Kidney epithelial cell (primary cell): Measurements from ENCODE around the gene ZNF883. TPM values are rescaled to one million over a fixed set of nuclear protein-coding genes. Genes with fewer than 3 reads are reported as not detected.
"Not testable (repeated sequence)": the region's sequence is repeated elsewhere in the genome, so short reads cannot be mapped to it uniquely, and the experiment has no call there.

Source experiments
- DNase-seq: peaks from one replicate; pipeline ENCODE4 v3.0.0-alpha.2; 2010; ENCODE audit warnings: low read depth
- H3K27me3 ChIP-seq: 2 replicates; pipeline ENCODE4 v1.6.0; 2011; ENCODE audit warnings: low read length; ENCODE audit not compliant: control insufficient read depth, insufficient read depth
- H3K36me3 ChIP-seq: 2 replicates; pipeline ENCODE4 v1.5.1; 2011; ENCODE audit warnings: low read length; ENCODE audit not compliant: control insufficient read depth, insufficient read depth
- H3K4me3 ChIP-seq: 2 replicates; pipeline ENCODE4 v1.5.1; 2011; ENCODE audit warnings: low read depth, mild to moderate bottlenecking, control low read depth, low read length
- total RNA-seq: library from RNA; depleted of rRNA; stranded (reverse); fragments of >200 nt; gene quantifications from 2 replicates; pipeline ENCODE4 v1.2.3, GENCODE V29; 2015
- TF ChIP-seq, protein P1 (sequence below): IDR thresholded peaks from 2 replicates; pipeline ENCODE4 v1.5.1; 2011; ENCODE audit warnings: mild to moderate bottlenecking, moderate library complexity, low read length, control low read depth, inconsistent platforms; ENCODE audit not compliant: insufficient read depth, poor library complexity, severe bottlenecking

The ZNF883 gene
- 2.7 and 3.0 TPM in 2 replicates for total RNA-seq

DNA sequence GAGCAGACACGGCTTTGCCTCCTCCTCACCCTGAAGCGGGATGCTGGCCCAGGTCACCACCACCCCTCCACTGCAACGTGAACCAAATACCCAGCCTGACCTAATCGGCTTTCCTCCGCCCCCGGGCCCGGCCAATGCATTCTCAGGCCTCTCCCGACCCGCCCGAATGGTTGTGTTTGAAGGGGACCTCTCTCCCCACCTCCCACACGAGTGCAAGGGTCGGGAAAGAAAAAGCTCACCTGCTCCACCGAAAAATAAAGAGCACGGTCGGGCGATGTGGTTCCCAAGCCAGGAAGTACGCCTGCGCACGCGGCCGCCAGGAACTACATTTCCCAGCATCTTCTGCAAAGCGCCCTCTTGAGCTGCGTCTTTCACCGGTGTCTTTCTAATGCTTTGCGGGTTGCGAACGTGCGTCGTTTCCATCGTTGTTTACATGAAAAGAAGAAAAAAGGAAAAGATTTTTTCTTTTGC is at the start of gene ZNF883:
Gene ZNF883 (minus strand): TSS at position 282 of the 471 bp plus-strand sequence.
- peak; percentile 21 for DNase-seq
- TF ChIP-seq, protein P1, sequence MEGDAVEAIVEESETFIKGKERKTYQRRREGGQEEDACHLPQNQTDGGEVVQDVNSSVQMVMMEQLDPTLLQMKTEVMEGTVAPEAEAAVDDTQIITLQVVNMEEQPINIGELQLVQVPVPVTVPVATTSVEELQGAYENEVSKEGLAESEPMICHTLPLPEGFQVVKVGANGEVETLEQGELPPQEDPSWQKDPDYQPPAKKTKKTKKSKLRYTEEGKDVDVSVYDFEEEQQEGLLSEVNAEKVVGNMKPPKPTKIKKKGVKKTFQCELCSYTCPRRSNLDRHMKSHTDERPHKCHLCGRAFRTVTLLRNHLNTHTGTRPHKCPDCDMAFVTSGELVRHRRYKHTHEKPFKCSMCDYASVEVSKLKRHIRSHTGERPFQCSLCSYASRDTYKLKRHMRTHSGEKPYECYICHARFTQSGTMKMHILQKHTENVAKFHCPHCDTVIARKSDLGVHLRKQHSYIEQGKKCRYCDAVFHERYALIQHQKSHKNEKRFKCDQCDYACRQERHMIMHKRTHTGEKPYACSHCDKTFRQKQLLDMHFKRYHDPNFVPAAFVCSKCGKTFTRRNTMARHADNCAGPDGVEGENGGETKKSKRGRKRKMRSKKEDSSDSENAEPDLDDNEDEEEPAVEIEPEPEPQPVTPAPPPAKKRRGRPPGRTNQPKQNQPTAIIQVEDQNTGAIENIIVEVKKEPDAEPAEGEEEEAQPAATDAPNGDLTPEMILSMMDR: no peak
- Histone ChIP-seq H3K4me3 (peak within 1 kb of the TSS; percentile 49), H3K36me3 (no peaks in the 10 kb centered on the region), H3K27me3 (no peaks in the 10 kb centered on the region)

DNA sequence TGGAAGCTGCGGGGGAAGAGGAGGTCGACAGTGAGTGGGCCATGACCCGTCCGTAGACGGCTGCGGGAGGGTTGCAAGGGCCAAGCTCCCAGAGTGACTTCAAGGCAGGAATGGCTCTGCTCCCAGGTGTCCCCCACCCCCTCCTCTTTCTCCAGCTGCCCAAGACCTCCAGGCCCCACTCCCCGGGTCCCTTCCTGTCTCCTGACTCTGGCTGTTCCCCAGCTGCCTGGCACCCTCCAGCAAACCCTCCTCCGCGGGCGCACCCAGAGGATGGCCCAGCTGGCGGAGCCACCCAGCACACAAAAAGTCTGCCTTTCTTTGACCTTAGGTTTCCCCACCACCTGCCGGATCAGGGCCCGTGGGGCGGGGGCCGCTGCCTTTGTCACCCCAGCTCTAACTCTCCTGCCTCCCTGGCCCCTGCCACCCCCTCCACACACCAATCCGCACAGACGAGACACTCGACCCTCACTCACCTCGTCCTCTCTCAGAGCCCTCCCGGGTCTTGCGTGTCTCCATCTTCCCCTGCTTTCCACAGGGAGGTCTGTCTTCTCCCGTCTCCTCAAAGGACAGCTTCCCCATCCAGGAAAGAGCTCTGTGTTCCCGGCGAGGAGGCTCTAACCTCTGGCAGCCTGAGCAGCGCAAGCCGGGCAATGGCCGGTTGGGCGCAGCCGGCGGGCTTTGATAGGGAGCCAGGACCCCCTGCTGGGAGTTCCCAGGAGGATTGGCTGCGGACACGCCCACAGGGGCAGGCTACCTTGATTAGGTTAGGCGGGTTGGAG is 49.3 kb upstream of the ZNF883 start:
- not testable (repeated sequence) for DNase-seq, H3K4me3 ChIP-seq, H3K36me3 ChIP-seq
- peaks cover 29% of the 10 kb centered on the region for H3K27me3 ChIP-seq

DNA sequence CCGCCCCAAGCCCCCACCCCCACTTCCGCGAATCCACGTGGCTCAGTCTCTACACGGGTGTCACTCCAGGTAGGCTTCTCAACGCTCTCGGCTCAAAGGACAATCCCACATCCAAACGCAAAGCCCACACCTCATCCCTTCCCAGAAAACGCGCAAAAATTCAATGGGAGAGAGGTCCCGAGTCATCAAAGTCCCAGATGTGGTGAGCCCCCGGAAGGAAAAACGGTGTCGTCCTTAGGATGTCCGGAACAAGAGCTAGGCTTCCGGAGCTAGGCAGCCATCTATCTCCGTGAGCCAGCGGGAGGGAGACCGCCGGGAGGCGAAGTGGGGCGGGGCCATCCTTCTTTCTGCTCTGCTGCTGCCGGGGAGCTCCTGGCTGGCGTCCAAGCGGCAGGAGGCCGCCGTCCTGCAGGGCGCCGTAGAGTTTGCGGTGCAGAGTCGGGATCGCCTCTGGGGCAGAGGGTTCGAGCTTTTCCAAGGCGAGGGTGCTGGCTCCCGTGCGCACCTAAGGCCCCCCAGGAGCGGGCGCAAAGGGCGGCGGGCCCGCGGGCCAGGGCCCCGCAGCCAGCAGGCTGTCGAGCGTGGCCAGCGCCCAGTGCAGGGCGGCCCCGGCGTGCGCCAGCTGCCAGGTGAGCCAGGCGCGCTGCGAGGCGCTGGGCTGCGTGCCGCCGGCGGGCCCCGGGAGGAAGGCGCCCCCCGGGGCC is 47.7 kb upstream of the ZNF883 start:
- DNase-seq, H3K36me3 ChIP-seq: not testable (repeated sequence)
- Histone ChIP-seq H3K27me3 (peaks cover 29% of the 10 kb centered on the region), H3K4me3 (peak overlapping the region; percentile 13)

DNA sequence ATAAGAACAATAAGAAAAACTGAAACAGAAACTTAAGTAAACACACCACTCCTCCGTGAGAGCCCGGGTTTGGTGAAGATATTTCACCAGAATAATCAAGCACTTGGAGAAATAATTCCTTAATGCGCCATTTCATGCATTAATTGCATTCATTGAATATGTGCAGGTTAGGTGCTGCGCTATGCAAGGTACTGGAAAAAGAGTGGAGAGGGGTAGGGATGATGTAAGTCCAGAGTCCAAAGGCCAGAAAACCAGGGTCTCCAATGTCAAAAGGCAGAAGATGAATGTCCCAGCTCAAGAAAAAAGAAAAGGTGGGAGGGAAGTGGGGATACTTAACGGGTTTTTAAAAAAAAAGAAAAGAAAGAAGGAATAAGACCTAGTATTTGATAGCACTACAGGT is 45.2 kb upstream of the ZNF883 start:
- Histone ChIP-seq H3K27me3 (peaks cover 20% of the 10 kb centered on the region), H3K4me3 (peak overlapping the region; percentile 78), H3K36me3 (no peaks in the 10 kb centered on the region)
- TF ChIP-seq, protein P1: no peak
- DNase-seq: no peak

DNA sequence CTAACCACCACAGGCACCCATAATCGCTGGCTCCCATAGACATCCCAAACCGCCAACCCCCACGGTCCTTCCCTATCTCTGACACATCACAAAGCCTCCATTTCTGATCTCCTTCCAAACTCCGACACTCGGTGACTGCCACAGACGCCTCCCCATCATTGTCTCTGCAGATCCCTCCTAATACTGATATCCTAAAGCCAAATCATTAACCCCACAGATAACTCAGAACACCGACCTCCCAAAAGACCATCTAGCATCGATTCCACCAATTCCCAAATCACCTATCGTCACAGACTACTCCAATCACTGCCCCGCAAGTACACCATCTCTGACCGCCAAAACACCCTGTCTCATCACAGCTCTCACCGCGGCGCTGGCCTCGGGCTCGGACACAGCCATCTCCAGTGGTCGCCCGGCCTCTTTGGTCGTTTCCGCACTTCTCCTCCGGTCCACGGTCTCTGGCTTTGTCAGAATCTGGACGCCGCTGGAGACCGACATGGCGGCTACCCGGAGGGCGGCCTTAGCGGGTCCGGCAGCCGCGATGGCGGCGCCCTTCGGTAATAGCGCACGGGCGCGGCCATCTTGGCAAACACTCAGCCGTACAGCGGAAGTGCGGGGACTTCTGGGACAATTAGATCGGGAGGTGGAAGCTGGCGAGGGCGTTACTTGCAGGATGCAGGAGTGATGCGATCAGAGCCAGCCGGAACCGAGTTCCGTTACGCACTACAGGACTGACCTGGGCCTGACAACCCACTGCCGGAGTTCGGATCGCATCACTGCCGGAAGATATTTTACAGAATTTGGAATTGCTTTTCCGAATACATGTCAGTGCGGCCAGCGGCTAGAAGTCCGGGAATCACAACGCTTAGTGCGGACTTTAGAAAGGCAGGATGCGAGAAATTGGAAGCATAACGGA is 44.5 kb upstream of the ZNF883 start, which contains the start of gene ZFP37:
Gene ZFP37 (minus strand): TSS at position 534 of the 916 bp plus-strand sequence. CDS start 36 bp downstream, at position 498.
- Histone ChIP-seq H3K27me3 (peaks cover 13% of the 10 kb centered on the region), H3K36me3 (no peaks in the 10 kb centered on the region), H3K4me3 (peak within 1 kb of the TSS; percentile 78)
- DNase-seq: peak; percentile 78
- TF ChIP-seq, protein P1: no peak

DNA sequence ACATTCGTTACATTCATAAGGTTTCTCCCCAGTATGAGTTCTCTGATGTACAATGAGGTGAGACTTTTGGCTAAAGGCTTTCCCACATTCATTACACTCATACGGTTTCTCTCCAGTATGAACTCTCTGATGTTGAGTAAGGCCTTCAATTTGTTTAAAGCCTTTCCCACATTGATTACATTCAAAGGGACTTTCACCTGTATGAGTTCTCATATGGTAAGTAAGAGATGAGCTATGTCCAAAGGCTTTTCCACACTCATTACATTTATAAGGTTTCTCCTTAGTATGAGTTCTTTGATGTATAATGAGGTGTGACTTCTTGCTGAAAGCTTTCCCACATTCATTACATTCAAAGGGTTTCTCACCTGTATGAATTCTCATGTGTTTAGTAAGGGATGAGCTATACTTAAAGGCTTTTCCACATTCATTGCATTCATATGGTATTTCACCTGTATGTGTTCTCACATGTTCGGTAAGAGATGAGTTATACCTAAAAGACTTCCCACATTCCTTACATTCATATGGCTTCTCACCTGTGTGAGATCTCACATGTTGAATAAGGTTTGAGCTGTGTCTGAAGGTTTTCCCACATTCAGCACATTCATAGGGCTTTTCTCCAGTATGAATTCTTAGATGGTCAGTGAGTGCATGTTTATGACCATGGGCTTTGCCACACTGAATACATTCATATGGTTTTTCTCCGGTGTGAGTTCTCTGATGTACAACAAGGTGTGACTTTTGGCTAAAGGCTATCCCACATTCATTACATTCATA is 31.1 kb upstream of the ZNF883 start:
- no peak overlapping the region for H3K4me3 ChIP-seq
- DNase-seq: no peak
- no peaks in the 10 kb centered on the region for H3K27me3 ChIP-seq
- TF ChIP-seq, protein P1: no peak
- H3K36me3 ChIP-seq: peaks cover 1% of the 10 kb centered on the region
